Measurements from ENCODE around the gene SLC1A5.

GRCh38 chr19:46755077-46755852 is 33.1 kb downstream of the SLC1A5 start:
- no peak for TF ChIP-seq POLR2A (IDR thresholded peaks at IDR 0.05; ENCODE audit: borderline replicate concordance, extremely low read depth, insufficient read depth, insufficient read length)
- TF ChIP-seq CTCF (IDR thresholded peaks at IDR 0.05 in 2 of 3, conservative IDR thresholded peaks at IDR 0.05 in 1 of 3; ENCODE audit: borderline replicate concordance in 1 of 3, insufficient read depth in 1 of 3, low read depth in 2 of 3, low read length in 2 of 3): no peak
- TF ChIP-seq ATF3 (IDR thresholded peaks at IDR 0.05): no peak
- no peak for TF ChIP-seq TCF7L2 (IDR thresholded peaks at IDR 0.05; ENCODE audit: borderline replicate concordance, extremely low read depth, insufficient read depth, insufficient read length)
- TF ChIP-seq SRF (IDR thresholded peaks at IDR 0.05; ENCODE audit: low read depth): no peak
- TF ChIP-seq EZH2 (IDR thresholded peaks at IDR 0.05): no peak
- TF ChIP-seq POLR2AphosphoS5 (IDR thresholded peaks at IDR 0.05; ENCODE audit: low read depth, low read length): no peak
- TF ChIP-seq YY1 (IDR thresholded peaks at IDR 0.05; ENCODE audit: extremely low read depth, insufficient replicate concordance, low read depth, low read length): no peak

Data from HCT116 (cell line).